Osteocyte (in vitro differentiated cells): ENCODE results near the gene MNAT1. TPM values are rescaled to one million over a fixed set of nuclear protein-coding genes. Genes with fewer than 3 reads are reported as not detected.

Source experiments
- DNase-seq: peaks from one replicate; pipeline ENCODE4 v3.0.0; 2021; ENCODE audit warnings: mixed read lengths; ENCODE audit not compliant: unreplicated experiment; ENCODE audit errors: extremely low spot score
- H3K27ac Mint-ChIP-seq: one replicate; pipeline ENCODE4 v1.8.0; 2021; ENCODE audit warnings: mild to moderate bottlenecking, mixed read lengths; ENCODE audit not compliant: unreplicated experiment
- H3K27me3 Mint-ChIP-seq: one replicate; pipeline ENCODE4 v1.8.0; 2021; ENCODE audit warnings: mixed read lengths; ENCODE audit not compliant: unreplicated experiment
- H3K36me3 Mint-ChIP-seq: one replicate; pipeline ENCODE4 v1.8.0; 2021; ENCODE audit warnings: mixed read lengths; ENCODE audit not compliant: unreplicated experiment
- H3K4me1 Mint-ChIP-seq: one replicate; pipeline ENCODE4 v1.8.0; 2021; ENCODE audit warnings: mixed read lengths; ENCODE audit not compliant: unreplicated experiment
- H3K4me3 Mint-ChIP-seq: one replicate; pipeline ENCODE4 v1.8.0; 2021; ENCODE audit warnings: mild to moderate bottlenecking, moderate library complexity, mixed read lengths; ENCODE audit not compliant: unreplicated experiment
- H3K9me3 Mint-ChIP-seq: one replicate; pipeline ENCODE4 v1.8.0; 2021; ENCODE audit warnings: mixed read lengths; ENCODE audit not compliant: unreplicated experiment
- CTCF ChIP-seq: fragments of 200-600 bp; sonication (generic); IDR thresholded peaks from 2 replicates; pipeline ENCODE4 v1.5.0; 2021; ENCODE audit warnings: antibody characterized with exemption, mild to moderate bottlenecking, moderate library complexity
- total RNA-seq: library from RNA; stranded (reverse); gene quantifications from 2 replicates; pipeline ENCODE4 v1.2.1, GENCODE V29; 2021

The MNAT1 gene
- total RNA-seq, 1 donor from 2014 or later = 59.9 TPM

- H3K36me3 Mint-ChIP-seq = peaks cover 37% of the 10 kb centered on the region
- H3K27ac Mint-ChIP-seq = no peak overlapping the region
- TF ChIP-seq CTCF = no peak
- H3K4me1 Mint-ChIP-seq = peaks cover 33% of the 10 kb centered on the region
- H3K27me3 Mint-ChIP-seq = no peaks in the 10 kb centered on the region
- no peaks in the 10 kb centered on the region for H3K9me3 Mint-ChIP-seq
- no peak overlapping the region for H3K4me3 Mint-ChIP-seq
- DNase-seq = no peak
Observed at GRCh38 chr14:60972295-60972694, 237.7 kb downstream of the MNAT1 start.

- peaks cover 44% of the 10 kb centered on the region for H3K36me3 Mint-ChIP-seq
- peaks cover 33% of the 10 kb centered on the region for H3K4me1 Mint-ChIP-seq
- H3K9me3 Mint-ChIP-seq = no peaks in the 10 kb centered on the region
- H3K27ac Mint-ChIP-seq = no peak overlapping the region
- no peaks in the 10 kb centered on the region for H3K27me3 Mint-ChIP-seq
- H3K4me3 Mint-ChIP-seq = no peak overlapping the region
- DNase-seq = no peak
- no peak for TF ChIP-seq CTCF
Observed at GRCh38 chr14:60973070-60973469, 238.5 kb downstream of the MNAT1 start.

GRCh38 chr14:60974090-60974651, 239.6 kb downstream of the MNAT1 start:
- TF ChIP-seq CTCF = no peak
- Mint-ChIP-seq H3K27ac (no peak overlapping the region), H3K27me3 (no peaks in the 10 kb centered on the region), H3K4me3 (no peak overlapping the region), H3K9me3 (no peaks in the 10 kb centered on the region), H3K4me1 (peaks cover 31% of the 10 kb centered on the region), H3K36me3 (peaks cover 44% of the 10 kb centered on the region)
- DNase-seq = no peak

- H3K36me3 Mint-ChIP-seq = peaks cover 48% of the 10 kb centered on the region
- TF ChIP-seq CTCF = no peak
- no peak overlapping the region for H3K4me3 Mint-ChIP-seq
- no peak overlapping the region for H3K27ac Mint-ChIP-seq
- H3K9me3 Mint-ChIP-seq = no peaks in the 10 kb centered on the region
- peaks cover 28% of the 10 kb centered on the region for H3K4me1 Mint-ChIP-seq
- no peak for DNase-seq
- H3K27me3 Mint-ChIP-seq = no peaks in the 10 kb centered on the region
Observed at GRCh38 chr14:60975551-60975950, 241.0 kb downstream of the MNAT1 start.

DNA sequence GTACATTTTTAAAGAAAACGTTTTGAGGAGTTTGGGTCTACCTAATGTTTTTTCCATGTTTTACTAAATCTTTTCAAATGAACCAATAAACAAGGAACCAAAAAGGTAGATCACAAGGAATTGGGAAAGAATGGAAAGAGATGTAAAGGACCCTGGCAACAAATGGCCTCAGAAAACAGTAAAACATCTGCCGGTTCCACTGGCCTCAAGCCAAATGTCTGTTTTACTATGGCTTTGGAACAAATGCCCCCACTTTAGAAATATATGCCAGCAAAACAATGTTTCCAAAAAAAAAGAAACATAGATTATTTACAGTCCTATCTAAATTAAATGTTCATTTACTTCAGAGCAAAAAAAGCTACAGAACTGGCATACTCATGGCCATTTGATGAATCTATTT, 243.3 kb downstream of the MNAT1 start:
- no peaks in the 10 kb centered on the region for H3K27me3 Mint-ChIP-seq
- no peak overlapping the region for H3K4me3 Mint-ChIP-seq
- no peaks in the 10 kb centered on the region for H3K9me3 Mint-ChIP-seq
- H3K36me3 Mint-ChIP-seq = peaks cover 32% of the 10 kb centered on the region
- peaks cover 22% of the 10 kb centered on the region for H3K4me1 Mint-ChIP-seq
- DNase-seq = no peak
- peak overlapping the region; percentile 74 for H3K27ac Mint-ChIP-seq
- no peak for TF ChIP-seq CTCF
